Trophoblast cell (in vitro differentiated cells and primary cell): ENCODE measurements around the gene LPA. TPM values are rescaled to one million over a fixed set of nuclear protein-coding genes. Genes with fewer than 3 reads are reported as not detected.
"Not testable (repeated sequence)": the region's sequence is repeated elsewhere in the genome, so short reads cannot be mapped to it uniquely, and the experiment has no call there.

Experiments
- DNase-seq, 2 donors: peaks; one replicate each; pipeline ENCODE4 v3.0.0-alpha.2; 2016
- H2AFZ ChIP-seq: 2 replicates; pipeline ENCODE4 v1.6.1; 2013; ENCODE audit warnings: low read length, moderate library complexity, mild to moderate bottlenecking; ENCODE audit not compliant: insufficient read depth, poor library complexity
- H2AK5ac ChIP-seq: 2 replicates; pipeline ENCODE4 v1.6.1; 2013; ENCODE audit warnings: mild to moderate bottlenecking, low read length
- H2BK120ac ChIP-seq: 2 replicates; pipeline ENCODE4 v1.6.1; 2013; ENCODE audit warnings: low read length, mild to moderate bottlenecking, moderate library complexity; ENCODE audit not compliant: insufficient read depth, poor library complexity
- H2BK12ac ChIP-seq: 2 replicates; pipeline ENCODE4 v1.6.1; 2013; ENCODE audit warnings: mild to moderate bottlenecking, low read length, moderate library complexity
- H2BK5ac ChIP-seq: 2 replicates; pipeline ENCODE4 v1.6.1; 2013; ENCODE audit warnings: low read length, low read depth, moderate library complexity, mild to moderate bottlenecking; ENCODE audit not compliant: poor library complexity
- H3K14ac ChIP-seq: 2 replicates; pipeline ENCODE4 v1.6.1; 2013; ENCODE audit warnings: mild to moderate bottlenecking, low read length
- H3K18ac ChIP-seq: 2 replicates; pipeline ENCODE4 v1.6.1; 2013; ENCODE audit warnings: mild to moderate bottlenecking, low read length
- H3K23ac ChIP-seq: 2 replicates; pipeline ENCODE4 v1.6.1; 2013; ENCODE audit warnings: low read length
- H3K27ac ChIP-seq: 2 replicates; pipeline ENCODE4 v1.5.1; 2013; ENCODE audit warnings: low read depth, mild to moderate bottlenecking, inconsistent platforms, low read length, moderate library complexity
- H3K27me3 ChIP-seq: 2 replicates; pipeline ENCODE4 v1.6.1; 2013; ENCODE audit warnings: inconsistent platforms, mild to moderate bottlenecking, low read length, moderate library complexity; ENCODE audit not compliant: insufficient read depth
- H3K36me3 ChIP-seq, 2 experiments: 1 replicate in 1 of 2; 2 replicates in 1 of 2; pipeline ENCODE4 v1.6.1; 2013; ENCODE audit warnings: low read length in 2 of 2, mild to moderate bottlenecking in 2 of 2, moderate library complexity in 1 of 2; ENCODE audit not compliant: insufficient read depth in 2 of 2, control insufficient read depth in 1 of 2
- H3K4ac ChIP-seq: 2 replicates; pipeline ENCODE4 v1.6.1; 2013; ENCODE audit warnings: low read depth, mild to moderate bottlenecking, low read length, moderate library complexity
- H3K4me1 ChIP-seq, 2 experiments: 1 replicate in 1 of 2; 2 replicates in 1 of 2; pipeline ENCODE4 v1.6.1; 2013; ENCODE audit warnings: low read length in 2 of 2, mild to moderate bottlenecking in 2 of 2, moderate library complexity in 1 of 2; ENCODE audit not compliant: insufficient read depth in 2 of 2, control insufficient read depth in 1 of 2
- H3K4me2 ChIP-seq: 2 replicates; pipeline ENCODE4 v1.6.1; 2013; ENCODE audit warnings: inconsistent platforms, mild to moderate bottlenecking, low read length, moderate library complexity
- H3K4me3 ChIP-seq: 2 replicates; pipeline ENCODE4 v1.5.1; 2013; ENCODE audit warnings: mild to moderate bottlenecking, low read depth, low read length, inconsistent platforms
- H3K79me1 ChIP-seq: one replicate; pipeline ENCODE4 v1.6.1; 2013; ENCODE audit warnings: low read length
- H3K79me2 ChIP-seq: 2 replicates; pipeline ENCODE4 v1.6.1; 2013; ENCODE audit warnings: low read length, mild to moderate bottlenecking; ENCODE audit not compliant: control insufficient read depth, insufficient read depth, poor library complexity
- H3K9ac ChIP-seq: 2 replicates; pipeline ENCODE4 v1.6.1; 2013; ENCODE audit warnings: mild to moderate bottlenecking, low read length
- H3K9me3 ChIP-seq: 2 replicates; pipeline ENCODE4 v1.6.1; 2013; ENCODE audit warnings: low read depth, mild to moderate bottlenecking, control low read depth, inconsistent platforms, low read length; ENCODE audit not compliant: insufficient read depth
- H4K12ac ChIP-seq: 2 replicates; pipeline ENCODE4 v1.6.1; 2013; ENCODE audit warnings: low read depth, mild to moderate bottlenecking, low read length, moderate library complexity
- H4K8ac ChIP-seq: 2 replicates; pipeline ENCODE4 v1.6.1; 2013; ENCODE audit warnings: low read depth, mild to moderate bottlenecking, low read length, moderate library complexity
- H4K91ac ChIP-seq: one replicate; pipeline ENCODE4 v1.6.1; 2013; ENCODE audit warnings: low read depth, mild to moderate bottlenecking, low read length, moderate library complexity
- WGBS: extraction: QIAGEN DNeasy Blood & Tissue Kit; methylation state at CpG from one replicate; pipeline ENCODE4 v1.1.7; 2013; ENCODE audit warnings: missing lambda C conversion rate; ENCODE audit not compliant: insufficient read length, insufficient coverage; ENCODE audit errors: extremely low coverage; 5-methylcytosine and 5-hydroxymethylcytosine counted together
- polyA plus RNA-seq: library from polyadenylated mRNA; stranded (reverse); fragments of 200-250 nt; gene quantifications from 2 replicates; pipeline ENCODE4 v1.2.3, GENCODE V29; 2013

The LPA gene, protein sequence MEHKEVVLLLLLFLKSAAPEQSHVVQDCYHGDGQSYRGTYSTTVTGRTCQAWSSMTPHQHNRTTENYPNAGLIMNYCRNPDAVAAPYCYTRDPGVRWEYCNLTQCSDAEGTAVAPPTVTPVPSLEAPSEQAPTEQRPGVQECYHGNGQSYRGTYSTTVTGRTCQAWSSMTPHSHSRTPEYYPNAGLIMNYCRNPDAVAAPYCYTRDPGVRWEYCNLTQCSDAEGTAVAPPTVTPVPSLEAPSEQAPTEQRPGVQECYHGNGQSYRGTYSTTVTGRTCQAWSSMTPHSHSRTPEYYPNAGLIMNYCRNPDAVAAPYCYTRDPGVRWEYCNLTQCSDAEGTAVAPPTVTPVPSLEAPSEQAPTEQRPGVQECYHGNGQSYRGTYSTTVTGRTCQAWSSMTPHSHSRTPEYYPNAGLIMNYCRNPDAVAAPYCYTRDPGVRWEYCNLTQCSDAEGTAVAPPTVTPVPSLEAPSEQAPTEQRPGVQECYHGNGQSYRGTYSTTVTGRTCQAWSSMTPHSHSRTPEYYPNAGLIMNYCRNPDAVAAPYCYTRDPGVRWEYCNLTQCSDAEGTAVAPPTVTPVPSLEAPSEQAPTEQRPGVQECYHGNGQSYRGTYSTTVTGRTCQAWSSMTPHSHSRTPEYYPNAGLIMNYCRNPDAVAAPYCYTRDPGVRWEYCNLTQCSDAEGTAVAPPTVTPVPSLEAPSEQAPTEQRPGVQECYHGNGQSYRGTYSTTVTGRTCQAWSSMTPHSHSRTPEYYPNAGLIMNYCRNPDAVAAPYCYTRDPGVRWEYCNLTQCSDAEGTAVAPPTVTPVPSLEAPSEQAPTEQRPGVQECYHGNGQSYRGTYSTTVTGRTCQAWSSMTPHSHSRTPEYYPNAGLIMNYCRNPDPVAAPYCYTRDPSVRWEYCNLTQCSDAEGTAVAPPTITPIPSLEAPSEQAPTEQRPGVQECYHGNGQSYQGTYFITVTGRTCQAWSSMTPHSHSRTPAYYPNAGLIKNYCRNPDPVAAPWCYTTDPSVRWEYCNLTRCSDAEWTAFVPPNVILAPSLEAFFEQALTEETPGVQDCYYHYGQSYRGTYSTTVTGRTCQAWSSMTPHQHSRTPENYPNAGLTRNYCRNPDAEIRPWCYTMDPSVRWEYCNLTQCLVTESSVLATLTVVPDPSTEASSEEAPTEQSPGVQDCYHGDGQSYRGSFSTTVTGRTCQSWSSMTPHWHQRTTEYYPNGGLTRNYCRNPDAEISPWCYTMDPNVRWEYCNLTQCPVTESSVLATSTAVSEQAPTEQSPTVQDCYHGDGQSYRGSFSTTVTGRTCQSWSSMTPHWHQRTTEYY (N-terminal part only)
- not detected in 2 replicates for polyA plus RNA-seq

DNA sequence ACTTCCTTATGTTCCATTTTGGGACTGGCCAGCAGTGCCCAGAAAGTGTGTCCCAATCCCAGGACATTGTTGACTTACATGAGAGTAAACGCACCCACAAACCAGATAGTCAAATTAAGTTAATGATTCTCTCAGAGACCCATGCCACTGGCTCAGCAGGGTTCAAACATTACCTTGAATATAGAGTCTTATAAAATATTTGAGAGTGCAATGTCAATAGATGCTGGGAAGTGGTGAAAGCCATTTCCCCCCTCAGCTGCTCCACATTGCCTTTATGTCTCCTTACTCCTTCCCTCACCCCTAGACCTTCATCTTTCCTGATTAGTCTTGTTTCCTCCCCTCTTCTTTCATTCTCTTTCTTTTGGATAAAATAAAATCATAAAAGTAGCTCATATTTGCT lies at the start of gene LPA:
TSS of gene LPA (minus strand) at position 78 of the 400 bp plus-strand sequence. CDS start at position 17, 61 bp downstream.
- not testable (repeated sequence) for H4K12ac ChIP-seq, H3K79me1 ChIP-seq, H2BK12ac ChIP-seq, DNase-seq, H2BK120ac ChIP-seq, H3K27ac ChIP-seq, H4K91ac ChIP-seq, H4K8ac ChIP-seq, H3K14ac ChIP-seq, H2AFZ ChIP-seq, H3K23ac ChIP-seq, H2BK5ac ChIP-seq, H3K9ac ChIP-seq, H3K9me3 ChIP-seq, H3K79me2 ChIP-seq, H3K4me1 ChIP-seq, H3K4me3 ChIP-seq, H3K27me3 ChIP-seq, H3K36me3 ChIP-seq, H3K18ac ChIP-seq, H3K4ac ChIP-seq, H3K4me2 ChIP-seq, H2AK5ac ChIP-seq
- no CpG with 5 or more reads among the region's 1 CpG for WGBS

DNA sequence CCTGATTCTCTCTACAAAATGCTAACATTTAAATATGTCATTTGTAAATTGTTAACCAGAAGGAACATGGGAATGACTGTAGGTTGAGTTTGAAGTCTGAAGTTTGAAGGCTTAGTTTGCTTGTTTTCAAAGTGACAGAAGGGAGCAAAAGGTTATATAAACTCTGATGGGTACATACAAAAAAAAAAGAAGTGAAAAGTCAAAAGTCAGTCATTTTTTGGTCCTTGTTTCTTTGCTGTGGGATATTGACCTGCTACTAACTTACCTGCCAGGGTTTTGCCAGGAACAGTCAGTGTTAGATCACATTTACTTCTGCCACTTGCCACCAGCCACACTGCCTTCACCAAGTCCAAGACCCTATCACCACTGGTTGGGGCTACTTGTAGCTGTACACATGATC lies 44.9 kb upstream of the LPA start:
- H3K9me3 ChIP-seq, H4K8ac ChIP-seq, H3K27me3 ChIP-seq, H4K91ac ChIP-seq, H3K4me1 ChIP-seq, H3K4ac ChIP-seq, H3K9ac ChIP-seq, H2BK120ac ChIP-seq, H3K18ac ChIP-seq, H3K36me3 ChIP-seq, H3K14ac ChIP-seq, H3K79me2 ChIP-seq, H3K4me2 ChIP-seq, H2BK5ac ChIP-seq, H4K12ac ChIP-seq, H2AFZ ChIP-seq, H3K4me3 ChIP-seq, H3K23ac ChIP-seq, H2AK5ac ChIP-seq, H2BK12ac ChIP-seq, H3K27ac ChIP-seq, DNase-seq, H3K79me1 ChIP-seq: not testable (repeated sequence)

GRCh38 chr6:160704688-160705087 lies 40.6 kb upstream of the LPA start:
- H3K4me2 ChIP-seq, H4K91ac ChIP-seq: not testable (repeated sequence)

GRCh38 chr6:160701918-160702680 lies 38.0 kb upstream of the LPA start, which contains the start of gene PLG:
Gene PLG (plus strand): TSS chr6:160702244. CDS start chr6:160702305, 61 bp downstream.
- H4K12ac ChIP-seq, H2BK120ac ChIP-seq, H3K4me1 ChIP-seq, H3K14ac ChIP-seq, H3K27me3 ChIP-seq, H3K4me3 ChIP-seq, H3K4me2 ChIP-seq, H3K4ac ChIP-seq, H2BK5ac ChIP-seq, H4K91ac ChIP-seq, DNase-seq, H2AK5ac ChIP-seq, H3K36me3 ChIP-seq, H2AFZ ChIP-seq, H3K27ac ChIP-seq, H3K9ac ChIP-seq, H3K23ac ChIP-seq, H3K79me2 ChIP-seq, H3K9me3 ChIP-seq, H4K8ac ChIP-seq, H2BK12ac ChIP-seq, H3K79me1 ChIP-seq, H3K18ac ChIP-seq: not testable (repeated sequence)
- WGBS = no CpG with 5 or more reads among the region's 6 CpGs

More at GRCh38 chr6:160704688-160705087, 40.6 kb upstream of the LPA start:
- H3K4me1 ChIP-seq, H3K9ac ChIP-seq, H4K12ac ChIP-seq, H3K14ac ChIP-seq, H3K27me3 ChIP-seq, H2BK120ac ChIP-seq, H3K4me3 ChIP-seq, H2AK5ac ChIP-seq, H2AFZ ChIP-seq, H3K27ac ChIP-seq, H3K9me3 ChIP-seq, H3K18ac ChIP-seq, H4K8ac ChIP-seq, H2BK12ac ChIP-seq, H3K79me1 ChIP-seq, DNase-seq, H3K79me2 ChIP-seq, H3K23ac ChIP-seq, H3K4ac ChIP-seq, H3K36me3 ChIP-seq, H2BK5ac ChIP-seq: not testable (repeated sequence)
- WGBS = no CpG with 5 or more reads among the region's 7 CpGs
